ENCODE results near the gene NSF.
"Not testable (repeated sequence)": the region's sequence is repeated elsewhere in the genome, so short reads cannot be mapped to it uniquely, and the experiment has no call there.

NSF gene

DNA sequence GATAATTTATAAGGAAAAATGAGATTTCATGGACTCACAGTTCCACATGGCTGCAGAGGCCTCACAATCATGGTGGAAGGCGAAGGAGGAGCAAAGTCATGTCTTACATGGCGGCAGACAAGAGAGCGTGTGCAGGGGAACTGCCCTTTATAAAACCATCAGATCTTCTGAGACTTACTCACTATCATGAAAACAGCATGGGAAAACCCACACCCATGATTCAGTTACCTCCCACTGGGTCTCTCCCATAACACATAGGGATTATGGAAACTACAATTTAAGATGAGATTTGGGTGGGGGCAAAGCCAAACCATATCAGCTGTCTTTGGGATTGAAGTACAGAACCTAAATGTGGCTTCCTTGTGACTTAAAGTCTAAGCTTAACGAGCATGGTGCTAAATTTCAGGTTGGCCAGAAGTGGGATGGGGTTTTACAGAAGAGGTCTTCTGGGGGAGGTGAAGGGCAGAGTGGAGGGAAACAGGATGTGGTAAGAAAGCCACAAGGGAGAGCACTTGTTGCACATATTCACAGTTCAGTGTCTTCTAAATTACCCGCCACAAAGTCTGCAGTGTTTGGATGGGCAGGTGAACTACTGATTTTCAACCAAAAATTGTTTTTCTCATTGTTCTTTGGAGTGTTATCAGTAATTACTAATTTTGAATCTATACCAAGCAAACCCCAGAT lies 38.4 kb downstream of the NSF start:
- not testable (repeated sequence) for DNase-seq

DNA sequence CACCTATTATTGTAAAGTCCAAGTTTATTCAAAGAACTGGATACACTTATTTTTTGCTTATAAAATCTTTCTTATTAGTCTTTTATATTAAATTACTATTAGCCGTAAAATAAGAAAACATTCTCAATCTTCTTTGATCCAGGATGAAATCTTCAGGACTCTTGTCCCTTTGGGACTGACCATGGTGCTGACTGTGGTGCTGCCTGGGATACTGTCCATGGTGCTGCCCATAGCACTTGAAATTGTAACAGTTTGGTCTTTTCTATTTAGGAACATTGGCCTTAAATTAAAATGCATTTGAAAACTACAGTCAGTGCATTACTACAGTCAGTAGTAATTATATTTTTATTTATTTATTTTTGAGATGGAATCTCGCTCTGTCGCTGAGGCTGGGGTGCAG lies 41.7 kb downstream of the NSF start:
- not testable (repeated sequence) for DNase-seq

DNA sequence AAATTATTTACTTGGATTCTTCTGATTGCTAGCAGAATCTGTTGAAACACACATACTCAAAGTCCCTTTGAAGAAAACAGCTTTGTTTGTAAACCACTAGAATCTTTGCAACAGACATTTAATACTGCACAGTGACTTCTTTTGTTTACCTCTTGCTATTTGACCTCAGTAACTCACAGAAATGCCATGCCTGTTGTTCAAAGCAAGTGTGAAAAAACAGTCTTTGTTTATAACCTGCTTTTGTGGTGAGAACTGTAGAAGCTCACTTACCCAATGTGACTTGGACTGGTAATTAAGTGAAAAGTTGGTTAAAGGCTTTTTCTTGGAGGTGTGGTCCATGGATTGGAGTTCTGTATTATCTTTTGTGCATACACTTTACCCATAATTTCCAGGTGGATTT lies 44.4 kb downstream of the NSF start:
- DNase-seq = not testable (repeated sequence)

DNA sequence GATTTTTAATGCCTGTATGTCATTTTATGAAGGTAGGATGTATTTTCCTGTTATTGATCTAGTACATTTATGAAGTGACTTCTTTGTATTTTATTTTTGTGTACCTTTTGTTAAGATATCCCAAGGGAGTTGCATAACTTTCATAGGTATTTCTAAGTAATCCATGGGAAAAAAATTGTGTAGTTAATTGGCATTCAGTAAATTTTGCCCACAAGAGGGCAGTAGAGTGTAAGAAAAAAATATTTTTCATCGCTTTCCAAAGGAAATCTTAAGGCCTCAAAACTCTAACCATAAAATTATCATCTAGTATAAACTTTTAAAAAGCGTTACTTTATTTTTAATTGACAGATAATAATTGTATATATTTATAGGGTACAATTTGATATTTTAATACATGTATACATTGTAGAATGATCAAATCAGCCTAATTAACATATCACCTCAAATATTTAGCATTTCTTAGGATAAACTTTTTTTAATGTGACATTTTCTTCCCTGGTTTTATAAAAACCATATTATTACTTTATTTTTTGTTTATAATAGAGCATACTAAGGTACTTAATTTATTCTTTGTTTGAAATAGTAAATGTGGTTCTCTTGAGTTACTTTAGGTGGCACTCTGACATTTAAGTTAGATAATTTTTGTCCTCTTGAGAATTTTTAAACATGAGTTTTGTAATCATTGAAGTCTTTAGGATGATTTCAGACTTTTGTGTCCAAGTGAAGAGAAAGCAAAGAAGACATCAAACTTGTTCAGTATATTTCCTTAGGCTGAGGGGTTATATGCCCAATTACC lies 51.6 kb downstream of the NSF start:
- not testable (repeated sequence) for DNase-seq

DNA sequence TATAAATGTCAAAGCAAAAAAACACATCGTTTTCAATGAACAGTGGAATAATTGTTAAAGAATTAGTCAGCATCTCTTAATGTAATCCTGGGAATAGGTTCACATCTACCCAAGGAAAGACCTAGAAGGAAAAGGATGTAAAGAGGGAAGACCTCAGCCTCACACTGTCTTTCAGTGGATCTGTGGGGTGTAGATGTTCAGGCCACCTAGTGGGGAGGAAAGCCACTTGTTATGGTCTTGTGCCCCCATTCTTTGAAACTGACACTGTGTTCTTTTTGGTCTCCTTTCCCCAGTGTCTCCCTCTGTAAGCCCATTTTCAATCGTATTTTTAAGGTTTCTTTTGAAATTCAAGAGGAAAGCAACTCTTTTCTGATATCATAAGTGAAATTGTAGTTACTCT lies 56.8 kb downstream of the NSF start:
- not testable (repeated sequence) for DNase-seq

DNA sequence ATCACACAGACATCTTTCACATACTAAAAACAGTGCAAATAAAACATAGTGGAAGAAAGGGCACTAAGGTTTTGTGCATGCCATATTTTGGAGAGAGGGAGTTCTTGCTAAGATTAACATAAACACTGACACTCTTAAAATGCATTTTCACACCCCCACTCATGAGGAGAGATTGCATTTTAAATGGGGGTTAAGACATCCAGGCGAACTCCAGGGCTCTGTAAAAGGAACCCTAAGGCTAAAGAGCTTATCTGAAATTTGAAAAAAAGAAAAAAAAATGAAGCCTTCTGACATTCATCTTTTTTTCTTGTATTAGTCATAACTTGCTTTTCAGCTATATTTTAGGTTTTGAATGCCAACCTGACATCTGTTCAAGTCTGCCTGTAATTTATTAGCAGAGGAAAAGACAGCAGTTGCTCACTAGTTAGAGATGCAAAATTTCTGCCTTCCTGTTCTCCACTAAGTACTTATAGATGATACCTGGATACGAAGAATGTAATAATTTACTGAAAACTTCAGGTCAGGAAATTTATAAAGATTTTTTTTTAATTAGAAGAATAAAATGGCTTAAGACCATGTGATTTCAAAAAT lies 57.3 kb downstream of the NSF start:
- DNase-seq = not testable (repeated sequence)

DNA sequence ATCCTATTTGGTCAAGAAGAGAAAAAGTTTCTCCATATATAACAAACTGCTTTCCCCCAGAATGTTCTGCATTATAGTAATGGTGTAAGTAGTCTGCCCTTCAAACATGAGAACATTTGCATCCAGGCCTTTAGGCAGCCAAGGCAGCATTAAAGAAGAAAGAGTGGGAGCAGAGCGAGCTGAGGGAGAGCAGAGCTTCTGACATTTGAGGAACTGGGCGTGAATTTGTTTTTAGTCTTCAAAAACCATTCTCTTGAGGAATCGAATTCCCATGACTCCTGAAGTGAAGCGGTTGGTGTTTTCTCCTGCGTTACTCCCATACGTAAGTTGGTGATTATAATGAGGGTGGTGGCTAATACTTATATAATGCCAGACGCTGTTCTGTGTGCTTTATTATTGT lies 58.8 kb downstream of the NSF start:
- not testable (repeated sequence) for DNase-seq

DNA sequence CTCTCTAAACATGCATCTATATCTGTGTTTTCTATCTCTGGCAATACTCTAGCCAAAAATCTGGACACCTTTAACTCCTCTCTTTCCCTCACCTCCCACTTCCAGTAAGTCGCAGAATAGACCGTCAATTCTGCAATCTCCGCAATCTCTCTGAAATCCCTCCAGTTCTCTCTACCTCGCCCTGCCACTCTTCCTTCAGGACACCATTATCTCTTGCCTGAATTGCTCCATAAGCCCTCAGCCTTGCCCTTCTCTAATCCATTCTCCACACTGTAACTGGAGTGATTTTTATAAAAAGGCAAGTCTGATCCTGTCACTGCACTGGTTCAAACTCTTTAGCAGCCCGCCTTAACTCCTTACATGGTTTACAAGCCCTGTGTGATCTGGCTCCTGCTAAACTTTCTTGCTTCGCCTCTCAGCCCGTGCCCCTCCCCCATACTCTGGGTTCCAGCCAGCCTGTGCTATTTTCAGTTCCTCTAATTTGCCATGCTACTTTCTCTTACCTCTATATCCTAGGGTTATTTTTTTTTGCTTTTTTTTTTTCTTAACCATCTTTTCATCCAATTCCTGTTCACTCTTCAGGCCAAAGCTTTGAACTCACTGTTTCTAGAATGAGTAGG lies 61.7 kb downstream of the NSF start:
- not testable (repeated sequence) for DNase-seq

DNA sequence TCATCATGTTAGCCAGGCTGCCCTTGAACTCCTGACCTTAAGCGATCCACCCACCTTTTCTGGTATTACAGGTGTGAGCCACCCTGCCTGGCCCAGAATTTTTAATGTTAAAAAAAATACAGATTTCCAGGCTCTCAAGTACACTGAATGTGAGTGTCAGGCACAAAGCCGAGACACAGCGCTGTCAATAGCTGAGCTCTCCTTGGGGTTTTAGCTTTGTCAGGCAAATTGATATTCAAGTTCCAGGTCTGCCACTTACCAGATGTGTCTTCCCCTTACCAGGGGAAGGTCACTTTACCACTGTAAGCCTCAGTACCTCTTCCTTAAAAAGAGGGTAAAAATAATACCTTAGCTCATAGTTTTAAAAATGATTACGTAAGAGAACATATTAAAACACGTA lies 67.8 kb downstream of the NSF start:
- not testable (repeated sequence) for DNase-seq

DNA sequence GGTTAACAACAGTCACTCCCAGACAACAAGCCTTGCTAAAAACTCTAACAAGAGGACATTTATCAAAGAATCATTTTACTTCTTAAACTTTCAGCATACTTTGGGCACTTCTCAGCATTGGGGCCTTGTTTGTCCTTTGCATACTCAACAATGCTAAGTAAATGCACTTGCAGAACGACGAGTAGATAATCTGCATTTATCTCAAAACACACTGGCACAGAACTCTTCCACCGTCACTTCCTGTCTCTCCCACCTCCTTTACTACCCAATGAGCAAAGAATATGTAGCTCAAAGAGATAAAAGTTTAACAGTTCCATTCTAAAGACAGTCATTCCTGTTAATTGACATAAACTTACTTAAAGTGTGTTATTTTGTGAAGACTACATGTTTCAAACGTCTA lies 69.2 kb downstream of the NSF start:
- DNase-seq = not testable (repeated sequence)

DNA sequence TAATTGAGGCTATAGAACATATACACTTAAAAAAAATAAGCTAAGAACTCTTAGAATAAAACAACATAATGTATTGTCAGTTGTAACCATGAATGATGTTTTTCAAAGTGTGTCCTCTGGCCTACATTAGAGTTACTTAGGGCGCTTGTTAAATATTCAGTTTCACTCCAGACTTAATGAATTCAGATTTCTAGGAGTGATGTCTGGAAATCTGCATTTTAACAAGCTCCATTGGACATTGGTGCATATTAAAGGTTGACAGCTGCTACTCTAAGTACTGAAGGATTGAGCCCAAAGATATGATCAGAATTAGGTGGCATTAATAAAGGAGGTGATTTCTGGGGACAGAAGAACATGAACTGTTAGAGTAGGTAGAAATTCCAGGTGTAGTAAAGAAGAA lies 72.7 kb downstream of the NSF start:
- not testable (repeated sequence) for DNase-seq

DNA sequence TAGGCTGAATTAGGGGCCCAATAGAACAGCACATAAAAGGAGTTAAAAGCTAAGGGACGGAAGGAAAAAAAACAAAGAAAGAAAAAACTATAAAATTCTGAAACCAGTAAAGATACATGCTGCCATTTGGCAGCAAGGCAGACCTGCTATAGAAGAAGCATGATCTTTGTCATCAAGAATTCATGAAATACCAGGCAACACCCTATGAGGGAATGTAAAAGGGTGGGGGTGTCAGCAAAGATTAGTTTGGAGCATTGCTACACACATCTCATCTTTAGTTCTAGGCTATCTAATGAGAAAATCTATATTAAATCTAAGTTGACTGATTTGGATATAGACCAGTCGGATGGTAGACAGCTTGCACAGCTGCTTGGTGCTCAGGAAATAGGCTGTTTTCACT lies 73.1 kb downstream of the NSF start:
- not testable (repeated sequence) for DNase-seq

DNA sequence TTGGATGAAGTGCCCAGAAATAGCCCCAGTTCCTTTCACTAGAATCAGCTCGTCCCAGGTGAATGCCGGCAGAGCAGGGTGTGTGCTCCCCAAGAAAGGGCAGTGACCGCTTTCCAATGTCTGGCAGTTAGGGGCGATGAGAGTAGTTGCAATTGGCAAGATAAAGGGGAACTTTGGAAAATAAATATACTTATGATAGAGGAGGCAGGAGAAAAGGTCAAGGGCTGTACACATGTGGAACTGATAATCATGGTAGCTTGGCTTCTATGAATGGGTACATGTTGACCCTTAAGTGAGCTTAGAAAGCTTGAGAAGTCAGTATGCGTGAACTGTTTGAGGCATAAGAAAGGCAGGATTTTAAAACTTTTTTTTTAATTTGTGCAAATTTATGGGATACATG lies 75.5 kb downstream of the NSF start:
- not testable (repeated sequence) for DNase-seq

DNA sequence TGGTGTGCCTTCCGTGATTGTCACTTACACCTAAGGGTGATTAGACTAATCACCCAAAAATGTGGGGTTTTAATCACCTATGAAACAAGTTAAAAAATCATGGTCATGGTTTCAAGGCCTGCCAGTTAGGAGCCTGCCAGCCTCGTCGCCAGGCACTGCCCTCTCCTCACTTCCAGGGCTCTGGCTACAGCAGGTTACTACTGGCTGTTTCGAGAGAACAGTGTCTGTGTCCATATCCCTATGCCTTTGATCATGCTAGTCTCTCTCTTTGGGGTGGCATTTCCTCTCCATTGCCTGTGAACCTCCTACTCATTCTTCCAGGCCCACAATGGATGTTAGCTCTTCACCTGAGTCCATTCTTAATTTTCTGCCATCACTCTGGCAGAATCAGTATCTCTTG lies 80.3 kb downstream of the NSF start:
- DNase-seq = not testable (repeated sequence)

DNA sequence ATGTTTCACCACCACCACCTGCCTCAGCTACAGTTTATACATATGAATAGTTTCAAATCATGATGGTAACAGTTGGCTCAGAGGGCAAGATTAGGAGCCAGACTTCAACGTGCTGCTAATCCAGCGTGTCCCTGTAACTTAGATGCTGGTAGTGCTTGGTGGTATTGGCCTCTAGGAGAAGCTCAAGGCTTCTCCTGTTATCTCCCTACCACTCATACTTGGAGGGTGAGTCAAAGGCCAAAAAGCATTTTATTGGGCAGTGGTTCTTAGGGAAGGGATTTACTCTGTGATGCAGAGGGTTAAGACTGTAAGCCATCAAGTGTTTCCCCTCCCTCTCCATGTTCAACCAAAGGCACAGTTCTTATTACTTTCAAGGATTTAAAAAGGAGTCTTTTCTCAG lies 82.3 kb downstream of the NSF start:
- DNase-seq = not testable (repeated sequence)

DNA sequence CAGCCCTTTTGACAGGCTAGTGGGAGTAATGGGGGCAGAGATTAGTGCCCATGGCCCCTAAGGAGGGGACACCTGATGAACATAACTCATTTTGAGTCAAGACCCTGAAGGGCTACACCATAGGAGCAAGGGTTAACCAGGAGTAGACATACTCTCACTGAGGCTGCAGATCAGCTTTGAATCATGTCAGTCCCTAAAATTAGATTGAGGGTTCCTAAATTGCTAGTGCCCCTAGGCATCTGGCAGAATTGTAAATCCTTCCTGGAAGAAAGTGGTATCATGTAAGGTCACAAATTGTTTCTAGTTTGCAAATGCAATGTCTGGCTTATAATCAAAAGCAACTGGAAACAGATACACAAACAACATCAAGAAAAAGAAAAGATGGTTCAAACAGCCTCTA lies 87.3 kb downstream of the NSF start:
- DNase-seq = not testable (repeated sequence)

DNA sequence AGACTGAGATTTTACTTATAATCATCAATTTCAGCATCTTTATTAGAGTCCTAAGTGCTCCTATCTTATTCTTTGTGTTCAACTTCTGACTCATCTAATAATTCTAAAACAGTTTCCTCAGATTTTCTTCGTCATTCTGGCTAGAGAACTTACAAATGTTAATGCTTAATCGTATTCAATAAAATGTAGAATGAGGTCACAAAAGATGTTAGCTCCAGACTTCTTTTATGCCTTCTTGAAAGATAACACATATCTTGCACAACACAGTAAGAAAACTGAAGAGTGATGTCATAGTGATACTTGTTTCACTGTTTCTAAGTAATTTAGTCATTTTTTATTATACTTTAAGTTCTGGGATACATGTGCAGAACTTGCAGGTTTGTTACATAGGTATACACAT lies 93.2 kb downstream of the NSF start:
- not testable (repeated sequence) for DNase-seq

DNA sequence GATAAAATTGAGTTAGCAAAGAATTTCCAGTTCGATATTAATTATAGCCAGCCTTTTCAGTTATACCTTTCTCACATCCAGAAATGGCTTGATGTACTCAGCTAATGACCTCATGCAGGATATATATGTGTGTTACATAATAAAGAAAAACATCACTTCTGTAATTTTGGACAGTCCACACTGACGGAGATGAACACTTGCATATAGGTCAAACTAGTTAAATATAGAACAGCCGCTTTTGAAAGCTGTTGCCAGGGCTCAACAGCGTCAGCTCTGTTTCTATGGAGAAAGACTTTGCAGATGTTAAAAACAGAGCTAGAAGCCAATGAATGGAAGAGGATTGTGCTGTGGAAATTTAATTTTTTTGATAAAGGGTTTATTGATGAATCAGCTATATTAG lies 94.8 kb downstream of the NSF start:
- DNase-seq = not testable (repeated sequence)

DNA sequence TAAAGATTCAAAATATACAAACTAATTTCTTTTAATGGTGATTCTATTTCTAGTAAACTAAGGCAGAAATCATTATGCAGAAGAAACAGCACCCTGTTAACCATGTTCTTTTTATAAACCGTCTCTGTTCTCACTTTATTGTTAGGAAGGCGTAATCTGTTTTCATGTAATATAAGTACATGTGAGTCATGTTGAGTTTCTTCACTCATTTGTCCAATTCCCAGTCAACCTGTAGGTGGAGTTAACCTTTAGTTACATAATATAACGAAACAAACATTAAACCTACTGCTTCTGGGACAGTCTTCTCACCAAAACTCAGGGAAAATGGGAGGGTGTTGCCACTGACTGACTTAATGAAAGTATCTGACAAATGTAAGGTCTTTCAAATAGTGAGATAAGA lies 101.7 kb downstream of the NSF start:
- not testable (repeated sequence) for DNase-seq

DNA sequence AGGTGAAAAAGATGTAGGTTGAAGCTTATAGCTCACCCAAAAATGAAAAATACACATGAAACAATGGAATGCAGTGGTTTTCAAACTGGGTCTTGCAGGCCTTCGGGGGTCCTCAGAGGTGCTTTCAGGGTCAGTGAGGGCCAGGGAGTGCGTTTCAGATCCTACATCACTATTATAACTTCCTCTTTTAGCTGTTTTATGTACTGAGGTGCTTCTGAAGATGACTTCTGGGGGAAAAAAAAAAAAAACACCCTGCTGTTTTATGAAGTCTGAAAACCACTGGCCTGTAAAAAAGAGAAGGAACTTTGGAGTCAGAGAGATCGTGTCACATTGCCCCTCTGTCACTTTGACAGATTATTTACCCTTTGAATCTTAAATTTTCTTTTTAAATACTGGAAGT lies 102.8 kb downstream of the NSF start:
- not testable (repeated sequence) for DNase-seq

DNA sequence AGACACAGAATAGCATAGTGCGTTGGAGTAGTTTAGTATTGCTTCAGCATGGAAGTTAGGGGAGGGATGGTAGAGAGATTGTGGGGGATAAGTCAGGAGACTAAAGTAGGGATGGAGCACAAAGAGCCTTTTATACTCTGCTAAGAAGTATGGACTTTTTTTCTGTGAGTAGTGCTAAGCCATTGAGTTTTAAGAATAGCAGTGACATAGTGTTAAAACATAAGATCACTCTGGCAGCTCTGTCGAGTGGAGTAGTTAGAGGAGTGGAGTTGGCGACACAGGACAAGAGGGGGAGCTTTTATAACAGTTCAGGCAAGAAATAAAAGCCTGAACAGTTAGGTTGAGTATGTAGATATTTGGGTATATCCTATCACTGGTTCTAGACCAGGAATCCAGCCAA lies 106.1 kb downstream of the NSF start:
- DNase-seq = not testable (repeated sequence)

DNA sequence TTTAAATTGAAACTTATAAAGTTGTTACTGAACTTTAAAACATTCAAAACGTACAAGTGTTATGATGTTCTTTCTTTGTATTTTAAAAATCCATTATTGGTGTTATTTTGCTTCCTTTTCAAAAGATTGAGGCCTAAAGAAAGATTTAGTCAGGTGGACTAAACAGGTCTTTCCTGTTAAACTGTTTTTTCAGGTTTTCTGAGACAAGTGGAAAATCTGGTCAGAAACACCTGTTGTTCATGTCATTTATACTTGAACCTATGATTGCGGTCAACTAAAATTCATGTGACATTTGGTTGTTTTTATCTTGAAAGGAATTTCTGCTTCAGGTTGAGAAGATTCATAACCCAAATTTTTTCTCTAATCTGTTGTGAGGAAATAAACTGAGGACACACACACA lies 108.5 kb downstream of the NSF start:
- DNase-seq = not testable (repeated sequence)

Measured in nucleus accumbens (tissue), 56 donors.